Measurements from ENCODE around the gene PCBP3. TPM values are rescaled to one million over a fixed set of nuclear protein-coding genes. Genes with fewer than 3 reads are reported as not detected.

The PCBP3 gene
- total and polyA plus RNA-seq, 12 donors: 1.7 to 15.8 (median 4.7) TPM

DNA sequence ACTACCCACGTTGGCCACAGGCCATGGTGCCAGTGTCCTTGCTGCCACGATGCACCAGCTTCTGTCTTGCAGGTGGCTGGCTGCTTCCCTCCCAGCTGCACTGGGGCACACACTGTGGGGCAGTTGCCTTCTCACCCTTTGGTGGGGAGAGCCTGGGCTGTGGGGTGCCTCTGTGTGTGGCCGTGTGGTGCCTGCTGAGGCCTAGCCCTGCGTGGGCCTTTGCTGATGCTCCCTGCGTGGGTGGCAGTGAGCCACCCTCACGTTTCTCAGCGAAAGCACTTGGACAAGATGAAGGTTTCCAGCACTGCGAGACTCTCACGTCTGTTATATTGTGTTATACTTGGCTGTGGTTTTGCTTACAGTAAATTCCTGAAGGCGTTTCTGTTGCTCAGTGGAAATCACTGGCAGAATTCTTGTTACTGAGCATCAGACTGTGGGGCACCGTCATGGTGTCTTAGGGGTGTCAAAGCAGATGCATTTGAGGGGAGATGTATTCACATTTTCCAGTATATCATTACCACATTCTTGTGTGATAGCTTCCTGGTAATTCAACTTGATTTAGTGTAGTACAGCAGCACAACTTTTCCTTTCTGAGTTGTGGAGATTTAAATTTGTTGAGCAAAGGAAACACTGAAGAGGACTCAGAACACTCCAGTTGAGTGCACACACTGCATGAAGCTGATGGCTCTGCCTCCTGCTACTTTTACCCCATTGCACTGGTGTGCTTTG lies 124.7 kb downstream of the PCBP3 start:
- WGBS, 4 donors: 36 to 75% (median 51%) methylated on average over 8 to 11 of the region's 11 CpGs
- no peak overlapping the region for H3K27ac ChIP-seq
- no peak overlapping the region for H3K4me3 ChIP-seq
- H3K4me1 ChIP-seq (replicated peaks in 1 of 2): no peaks in the 10 kb centered on the region
- no peaks in the 10 kb centered on the region for H3K27me3 ChIP-seq
- DNase-seq: no peak
- no peaks in the 10 kb centered on the region for H3K9me3 ChIP-seq (replicated peaks in 1 of 3)
- H3K36me3 ChIP-seq (replicated peaks in 1 of 2): no peaks in the 10 kb centered on the region
- intact Hi-C loops (cut with DNase I): no loop called here
- TF ChIP-seq, protein P1, sequence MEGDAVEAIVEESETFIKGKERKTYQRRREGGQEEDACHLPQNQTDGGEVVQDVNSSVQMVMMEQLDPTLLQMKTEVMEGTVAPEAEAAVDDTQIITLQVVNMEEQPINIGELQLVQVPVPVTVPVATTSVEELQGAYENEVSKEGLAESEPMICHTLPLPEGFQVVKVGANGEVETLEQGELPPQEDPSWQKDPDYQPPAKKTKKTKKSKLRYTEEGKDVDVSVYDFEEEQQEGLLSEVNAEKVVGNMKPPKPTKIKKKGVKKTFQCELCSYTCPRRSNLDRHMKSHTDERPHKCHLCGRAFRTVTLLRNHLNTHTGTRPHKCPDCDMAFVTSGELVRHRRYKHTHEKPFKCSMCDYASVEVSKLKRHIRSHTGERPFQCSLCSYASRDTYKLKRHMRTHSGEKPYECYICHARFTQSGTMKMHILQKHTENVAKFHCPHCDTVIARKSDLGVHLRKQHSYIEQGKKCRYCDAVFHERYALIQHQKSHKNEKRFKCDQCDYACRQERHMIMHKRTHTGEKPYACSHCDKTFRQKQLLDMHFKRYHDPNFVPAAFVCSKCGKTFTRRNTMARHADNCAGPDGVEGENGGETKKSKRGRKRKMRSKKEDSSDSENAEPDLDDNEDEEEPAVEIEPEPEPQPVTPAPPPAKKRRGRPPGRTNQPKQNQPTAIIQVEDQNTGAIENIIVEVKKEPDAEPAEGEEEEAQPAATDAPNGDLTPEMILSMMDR (IDR thresholded peaks at IDR 0.05): no peak
- TF ChIP-seq POLR2A (IDR thresholded peaks at IDR 0.05): no peak

DNA sequence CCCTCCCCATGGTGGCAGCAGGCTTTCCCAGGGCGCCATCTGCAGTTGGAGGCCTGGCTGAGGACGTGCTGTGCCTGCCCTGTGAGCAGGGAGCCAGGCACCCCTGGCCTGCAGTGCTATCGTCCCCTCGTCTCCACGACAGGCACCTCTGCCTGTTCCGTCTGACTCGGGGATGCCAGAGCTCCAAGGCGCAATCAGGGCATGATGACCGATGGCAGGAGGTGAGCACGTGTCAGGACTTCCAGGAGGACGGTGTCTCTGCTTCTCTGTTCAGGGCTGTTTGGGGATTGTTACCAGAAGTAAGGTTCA lies 125.2 kb downstream of the PCBP3 start:
- Histone ChIP-seq H3K36me3 (replicated peaks in 1 of 2) (no peaks in the 10 kb centered on the region), H3K27me3 (no peaks in the 10 kb centered on the region), H3K27ac (no peak overlapping the region), H3K4me3 (no peak overlapping the region), H3K9me3 (replicated peaks in 1 of 3) (no peaks in the 10 kb centered on the region), H3K4me1 (replicated peaks in 1 of 2) (no peaks in the 10 kb centered on the region)
- TF ChIP-seq, protein P1 (IDR thresholded peaks at IDR 0.05): no peak
- no peak for TF ChIP-seq POLR2A (IDR thresholded peaks at IDR 0.05)
- no peak for DNase-seq
- intact Hi-C loops (cut with DNase I): no loop called here
- 64 to 84% (median 82%) methylated on average over 9 to 11 of the region's 11 CpGs for WGBS, 4 donors

GRCh38 chr21:45769294-45769693 lies 125.8 kb downstream of the PCBP3 start:
- TF ChIP-seq POLR2A (IDR thresholded peaks at IDR 0.05): no peak
- TF ChIP-seq, protein P1 (IDR thresholded peaks at IDR 0.05): no peak
- H3K9me3 ChIP-seq (replicated peaks in 1 of 3): no peaks in the 10 kb centered on the region
- intact Hi-C loops (cut with DNase I): no loop called here
- no peaks in the 10 kb centered on the region for H3K27me3 ChIP-seq
- H3K4me1 ChIP-seq (replicated peaks in 1 of 2): no peaks in the 10 kb centered on the region
- no peak overlapping the region for H3K4me3 ChIP-seq
- 91 to 98% (median 95%) methylated on average over 7 to 14 of the region's 14 CpGs for WGBS, 4 donors
- H3K36me3 ChIP-seq (replicated peaks in 1 of 2): no peaks in the 10 kb centered on the region
- no peak overlapping the region for H3K27ac ChIP-seq
- no peak for DNase-seq

DNA sequence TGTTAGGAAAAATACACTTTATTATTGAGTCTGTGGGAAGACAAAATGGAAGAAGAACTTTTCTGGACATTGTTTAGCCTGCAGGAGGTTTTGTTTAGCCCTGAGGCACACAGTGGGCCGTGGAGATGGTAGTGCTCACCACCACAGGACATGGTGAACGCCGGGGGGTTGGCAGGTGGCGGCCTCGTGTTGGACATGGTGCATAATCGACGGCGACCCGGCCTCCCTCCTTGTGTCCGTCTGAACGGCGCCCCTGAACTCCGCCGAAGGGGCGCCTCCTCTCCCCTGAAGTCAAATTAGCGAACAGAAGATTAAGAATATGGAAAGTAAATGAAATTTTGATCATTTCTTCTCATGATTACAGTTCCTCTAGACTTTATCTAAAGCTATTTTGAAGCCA lies 126.4 kb downstream of the PCBP3 start:
- 91 to 94% (median 92%) methylated on average over 16 of the region's 16 CpGs for WGBS, 4 donors

More for the DNA sequence above, 126.4 kb downstream of the PCBP3 start:
- H3K4me1 ChIP-seq (replicated peaks in 1 of 2): no peaks in the 10 kb centered on the region
- no peaks in the 10 kb centered on the region for H3K27me3 ChIP-seq
- TF ChIP-seq, protein P1 (IDR thresholded peaks at IDR 0.05): no peak
- no peak for TF ChIP-seq POLR2A (IDR thresholded peaks at IDR 0.05)
- H3K27ac ChIP-seq: no peak overlapping the region
- DNase-seq: no peak
- intact Hi-C loops (cut with DNase I): no loop called here
- no peak overlapping the region for H3K4me3 ChIP-seq
- no peaks in the 10 kb centered on the region for H3K9me3 ChIP-seq (replicated peaks in 1 of 3)
- no peaks in the 10 kb centered on the region for H3K36me3 ChIP-seq (replicated peaks in 1 of 2)
